ENCODE data around the gene PPARGC1A.

The PPARGC1A gene

GRCh38 chr4:23878912-23879732 is 10.7 kb downstream of the PPARGC1A start:
- DNase-seq = no peak

- DNase-seq = no peak
These were observed 11.5 kb downstream of the PPARGC1A start for GRCh38 chr4:23878246-23878891.

DNA sequence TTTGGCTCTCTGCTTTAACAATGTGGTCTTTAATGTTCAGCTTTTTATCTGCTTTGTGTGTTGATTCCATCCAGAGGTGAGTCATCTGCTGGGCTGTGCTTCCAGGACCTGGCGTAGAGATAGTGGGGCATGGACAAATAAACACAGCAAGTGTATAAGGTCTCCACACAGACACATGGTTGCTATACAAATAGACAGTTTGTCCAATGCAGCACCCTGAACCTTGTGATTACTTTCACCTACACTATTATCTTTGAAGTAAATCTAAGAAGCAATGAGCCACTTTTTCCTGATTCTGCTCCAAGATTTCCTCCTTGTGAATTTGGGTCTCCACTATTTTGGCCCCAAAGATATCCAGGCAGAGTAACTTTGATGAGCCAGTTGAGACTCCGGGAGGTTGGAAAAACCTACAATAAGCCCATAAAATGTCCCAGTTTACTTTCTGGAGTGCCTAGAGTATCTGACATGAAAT is 12.1 kb downstream of the PPARGC1A start:
- no peak for DNase-seq

DNA sequence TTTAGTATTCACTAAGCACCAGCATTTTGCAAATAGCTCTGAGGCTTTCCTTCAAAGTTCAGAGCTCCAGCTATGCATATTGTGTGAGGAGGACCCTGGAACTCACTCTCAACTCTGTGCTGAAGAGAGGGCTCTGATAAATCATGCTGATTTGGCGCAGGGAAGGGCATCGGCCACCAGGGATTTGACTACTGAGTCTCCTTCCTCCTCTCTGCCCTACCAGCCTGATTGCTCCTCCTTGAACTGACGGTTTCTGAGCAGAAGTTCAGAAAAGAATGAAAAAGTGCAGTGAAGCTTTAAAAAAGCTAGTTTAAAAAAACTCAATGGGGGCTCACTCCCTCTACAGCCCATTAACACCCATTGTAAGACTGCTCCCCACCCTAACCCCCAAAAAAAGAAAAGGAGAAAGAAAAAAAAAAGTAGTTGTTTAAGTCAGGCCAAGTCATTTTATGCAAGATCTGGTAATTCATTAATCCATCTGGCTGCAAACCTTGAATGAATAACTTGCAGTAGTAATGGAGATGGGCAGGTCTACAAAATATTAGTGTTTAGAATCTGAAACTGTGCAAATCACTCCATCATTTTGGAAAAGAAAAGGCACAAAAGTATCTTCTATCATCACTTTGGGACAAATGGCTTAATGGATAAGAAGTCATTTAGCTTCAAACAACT is 13.3 kb downstream of the PPARGC1A start:
- DNase-seq = no peak

- no peak for DNase-seq
These were observed 14.5 kb downstream of the PPARGC1A start for GRCh38 chr4:23875317-23875716.

DNA sequence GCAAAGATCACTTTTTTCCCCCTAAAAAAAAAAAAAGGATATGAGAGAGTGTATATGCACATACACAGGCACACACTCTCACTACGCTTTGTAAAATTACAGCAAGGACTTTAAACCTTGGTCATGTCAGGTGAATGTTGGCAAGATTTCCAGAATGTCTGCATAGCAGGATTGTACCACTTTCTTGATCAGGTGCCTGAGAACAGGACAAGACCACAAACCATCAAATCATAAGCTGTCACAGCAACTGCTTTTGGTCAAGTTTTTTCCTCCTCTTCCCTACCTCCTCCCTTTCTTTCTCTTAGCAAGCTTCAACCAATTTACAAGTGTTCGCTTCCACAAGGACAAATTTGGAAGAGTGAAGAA is 15.3 kb downstream of the PPARGC1A start:
- no peak for DNase-seq

- no peak for DNase-seq
These were observed 15.9 kb downstream of the PPARGC1A start for GRCh38 chr4:23873717-23874535.

GRCh38 chr4:23871426-23871825 is 18.4 kb downstream of the PPARGC1A start:
- DNase-seq = no peak

DNA sequence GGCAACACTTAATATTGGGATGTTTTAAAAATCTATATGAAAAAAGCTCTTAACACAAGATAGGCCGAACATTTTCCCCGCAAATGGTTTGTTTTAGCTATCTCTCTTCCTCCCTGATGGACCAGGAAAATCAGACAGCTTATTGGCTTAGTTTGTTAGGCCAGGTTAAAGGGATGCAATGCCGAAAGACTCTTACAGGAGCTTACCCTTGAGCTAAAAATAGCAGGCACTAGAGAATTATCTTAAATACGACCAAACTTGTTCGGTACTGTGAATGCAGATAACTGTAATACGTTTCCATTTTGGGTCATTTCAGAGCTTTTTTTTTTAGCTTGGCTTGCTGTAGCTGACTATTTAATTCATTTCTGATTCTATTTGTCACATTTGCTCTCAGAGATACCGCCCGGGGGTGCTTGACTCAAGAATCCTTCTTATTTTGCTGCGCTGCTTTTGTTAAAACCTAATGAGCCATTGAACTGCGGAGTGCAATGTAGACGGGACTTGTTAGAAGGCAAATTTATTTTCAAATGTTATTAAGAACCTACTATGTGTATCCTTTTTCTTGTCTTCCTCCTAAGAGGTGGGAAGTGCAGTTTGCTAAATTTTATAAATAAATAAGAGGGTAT is 23.3 kb downstream of the PPARGC1A start:
- no peak for DNase-seq

- DNase-seq = no peak
These were observed 27.9 kb downstream of the PPARGC1A start for GRCh38 chr4:23861897-23862296.

GRCh38 chr4:23860919-23861318 is 28.9 kb downstream of the PPARGC1A start:
- DNase-seq = no peak

- no peak for DNase-seq
These were observed 32.4 kb downstream of the PPARGC1A start for GRCh38 chr4:23857367-23857959.

DNA sequence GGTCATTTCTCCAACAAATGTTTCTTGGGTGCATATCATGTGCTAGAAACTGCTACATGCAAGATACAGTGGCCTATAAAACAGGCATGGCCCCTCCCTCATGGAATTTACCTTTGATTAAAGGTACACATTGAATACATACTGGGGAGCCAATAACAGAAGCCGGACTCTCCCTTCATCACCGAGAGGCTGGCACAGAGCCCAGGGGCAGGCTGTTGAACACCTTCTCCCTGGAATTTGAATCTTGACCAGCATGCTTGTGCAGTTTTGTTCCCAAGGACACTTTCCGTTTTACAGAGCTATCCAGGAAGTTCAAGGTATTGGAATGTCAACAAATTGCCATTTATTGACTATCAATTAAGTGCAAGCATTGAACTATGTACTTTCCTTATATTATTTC is 33.2 kb downstream of the PPARGC1A start:
- no peak for DNase-seq

- no peak for DNase-seq
These were observed 33.8 kb downstream of the PPARGC1A start for GRCh38 chr4:23855912-23856605.

GRCh38 chr4:23853986-23854660 is 35.7 kb downstream of the PPARGC1A start:
- DNase-seq = no peak

DNA sequence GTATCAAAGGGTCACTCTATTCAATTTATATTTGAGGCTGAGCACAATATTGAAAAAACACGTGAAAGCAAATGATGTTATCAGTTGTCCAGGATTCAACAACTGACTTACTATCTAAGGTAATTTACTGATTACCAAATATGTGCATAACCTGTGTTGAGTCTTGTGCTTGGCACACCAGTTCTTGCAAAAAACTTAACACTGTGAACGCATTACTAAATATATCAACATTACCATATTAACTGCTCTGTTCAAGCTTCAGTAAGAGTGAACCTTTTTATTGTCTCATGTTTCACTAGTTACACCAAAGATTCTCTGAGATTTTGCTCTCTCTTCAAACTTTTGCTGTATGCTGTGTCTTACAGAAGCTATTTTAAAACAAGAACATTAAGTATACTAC is 38.4 kb downstream of the PPARGC1A start:
- DNase-seq = no peak

- no peak for DNase-seq
These were observed 42.7 kb downstream of the PPARGC1A start for GRCh38 chr4:23847158-23847557.

DNA sequence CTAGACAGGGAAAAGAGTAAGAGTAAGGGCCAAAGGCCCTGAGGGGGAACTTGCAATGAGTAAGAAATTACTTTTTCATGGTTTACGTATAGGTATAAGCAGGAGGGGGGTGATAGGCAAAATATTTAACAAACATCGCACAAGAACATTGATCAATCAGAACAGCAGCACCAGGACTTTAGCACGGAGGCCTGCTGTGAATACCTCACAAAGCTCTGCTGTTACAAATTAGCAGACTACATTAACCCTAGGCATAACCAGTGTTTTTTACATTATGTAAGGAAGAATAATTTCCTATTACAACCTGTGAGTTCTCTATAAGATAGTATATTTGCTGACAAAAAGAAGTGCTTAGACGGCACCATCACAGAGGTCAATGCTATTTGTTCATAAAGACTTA is 44.9 kb downstream of the PPARGC1A start:
- DNase-seq = no peak

- DNase-seq = peak in 1 of 2 donors; percentile 0
These were observed 50.6 kb downstream of the PPARGC1A start for GRCh38 chr4:23839279-23839678.

- no peak for DNase-seq
These were observed 51.2 kb downstream of the PPARGC1A start for GRCh38 chr4:23838607-23839006.

GRCh38 chr4:23838131-23838530 is 51.7 kb downstream of the PPARGC1A start:
- DNase-seq = no peak

Measured in inflammatory macrophage treated with lipopolysaccharide for 1 hour (primary cell).